Kidney epithelial cell (primary cell): ENCODE measurements around the gene DSCAML1. TPM values are rescaled to one million over a fixed set of nuclear protein-coding genes. Genes with fewer than 3 reads are reported as not detected.

Experiments
- DNase-seq: peaks from one replicate; pipeline ENCODE4 v3.0.0-alpha.2; 2010; ENCODE audit warnings: low read depth
- H3K27me3 ChIP-seq: 2 replicates; pipeline ENCODE4 v1.6.0; 2011; ENCODE audit warnings: low read length; ENCODE audit not compliant: control insufficient read depth, insufficient read depth
- H3K36me3 ChIP-seq: 2 replicates; pipeline ENCODE4 v1.5.1; 2011; ENCODE audit warnings: low read length; ENCODE audit not compliant: control insufficient read depth, insufficient read depth
- H3K4me3 ChIP-seq: 2 replicates; pipeline ENCODE4 v1.5.1; 2011; ENCODE audit warnings: low read depth, mild to moderate bottlenecking, control low read depth, low read length
- total RNA-seq: library from RNA; depleted of rRNA; stranded (reverse); fragments of >200 nt; gene quantifications from 2 replicates; pipeline ENCODE4 v1.2.3, GENCODE V29; 2015
- TF ChIP-seq, protein P1 (sequence below): IDR thresholded peaks from 2 replicates; pipeline ENCODE4 v1.5.1; 2011; ENCODE audit warnings: mild to moderate bottlenecking, moderate library complexity, low read length, control low read depth, inconsistent platforms; ENCODE audit not compliant: insufficient read depth, poor library complexity, severe bottlenecking

The DSCAML1 gene
- total RNA-seq, 1 donor from 2014 or later = 3.1 TPM

DNA sequence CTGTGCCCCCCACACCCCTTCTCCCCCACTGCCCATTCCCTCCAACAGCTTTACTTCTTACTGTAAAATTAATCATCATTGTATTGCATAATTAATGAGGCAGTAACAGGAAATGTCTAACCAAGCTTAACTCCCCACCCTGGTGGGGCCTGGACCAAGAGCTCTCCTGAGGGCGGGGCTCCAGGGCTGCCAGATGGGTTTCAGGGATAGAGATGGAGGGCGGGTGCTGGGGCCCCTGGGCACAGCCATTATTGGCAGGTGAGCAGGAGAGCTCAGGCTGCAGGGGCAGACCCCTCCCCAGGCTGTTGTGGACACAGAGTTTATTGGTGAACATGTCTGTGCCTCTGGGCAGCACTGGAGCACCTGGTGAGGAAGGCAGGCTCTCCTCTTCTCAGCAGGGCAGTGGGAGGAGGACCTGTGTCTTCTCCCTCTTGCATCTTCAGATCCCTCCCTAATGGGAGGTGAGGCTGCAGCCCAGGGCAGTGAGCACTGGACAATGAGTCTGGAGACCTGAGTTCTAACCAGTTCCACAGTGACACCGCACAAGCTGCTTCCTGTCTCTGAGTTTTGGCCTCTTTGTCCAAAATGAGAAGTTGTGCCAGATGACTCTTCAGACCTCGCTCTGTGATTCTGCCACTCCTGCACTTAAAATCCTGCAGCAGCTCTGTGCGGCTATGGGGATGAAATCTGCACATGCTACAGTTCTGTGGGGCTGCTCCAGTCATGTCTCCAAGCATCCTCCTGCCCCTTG, 236.1 kb downstream of the DSCAML1 start:
- TF ChIP-seq, protein P1, sequence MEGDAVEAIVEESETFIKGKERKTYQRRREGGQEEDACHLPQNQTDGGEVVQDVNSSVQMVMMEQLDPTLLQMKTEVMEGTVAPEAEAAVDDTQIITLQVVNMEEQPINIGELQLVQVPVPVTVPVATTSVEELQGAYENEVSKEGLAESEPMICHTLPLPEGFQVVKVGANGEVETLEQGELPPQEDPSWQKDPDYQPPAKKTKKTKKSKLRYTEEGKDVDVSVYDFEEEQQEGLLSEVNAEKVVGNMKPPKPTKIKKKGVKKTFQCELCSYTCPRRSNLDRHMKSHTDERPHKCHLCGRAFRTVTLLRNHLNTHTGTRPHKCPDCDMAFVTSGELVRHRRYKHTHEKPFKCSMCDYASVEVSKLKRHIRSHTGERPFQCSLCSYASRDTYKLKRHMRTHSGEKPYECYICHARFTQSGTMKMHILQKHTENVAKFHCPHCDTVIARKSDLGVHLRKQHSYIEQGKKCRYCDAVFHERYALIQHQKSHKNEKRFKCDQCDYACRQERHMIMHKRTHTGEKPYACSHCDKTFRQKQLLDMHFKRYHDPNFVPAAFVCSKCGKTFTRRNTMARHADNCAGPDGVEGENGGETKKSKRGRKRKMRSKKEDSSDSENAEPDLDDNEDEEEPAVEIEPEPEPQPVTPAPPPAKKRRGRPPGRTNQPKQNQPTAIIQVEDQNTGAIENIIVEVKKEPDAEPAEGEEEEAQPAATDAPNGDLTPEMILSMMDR = no peak
- no peak overlapping the region for H3K4me3 ChIP-seq
- H3K27me3 ChIP-seq = peaks cover 15% of the 10 kb centered on the region
- no peak for DNase-seq
- no peaks in the 10 kb centered on the region for H3K36me3 ChIP-seq

DNA sequence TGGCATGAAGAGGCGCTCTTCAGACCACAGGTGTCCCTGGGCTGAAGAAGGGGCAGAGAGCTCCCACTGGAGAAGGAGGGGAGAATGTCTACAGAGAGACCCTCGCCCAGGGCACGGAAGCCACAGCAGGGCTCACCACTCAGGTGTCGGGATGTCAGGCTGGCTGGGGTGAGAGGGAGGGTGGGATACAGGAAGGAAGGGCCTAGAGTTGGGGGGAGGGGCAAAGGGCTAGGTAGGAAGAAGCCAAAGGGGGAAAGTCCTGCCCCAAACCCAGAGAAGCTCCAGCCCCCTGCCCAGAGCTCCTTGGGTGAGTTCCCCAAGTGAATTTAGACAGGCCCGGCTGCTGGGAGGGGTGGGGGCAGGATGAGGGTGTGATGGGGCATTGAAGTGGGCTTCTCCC, 237.3 kb downstream of the DSCAML1 start:
- no peak for DNase-seq
- H3K27me3 ChIP-seq = peaks cover 11% of the 10 kb centered on the region
- TF ChIP-seq, protein P1 = no peak
- H3K36me3 ChIP-seq = no peaks in the 10 kb centered on the region
- H3K4me3 ChIP-seq = no peak overlapping the region

DNA sequence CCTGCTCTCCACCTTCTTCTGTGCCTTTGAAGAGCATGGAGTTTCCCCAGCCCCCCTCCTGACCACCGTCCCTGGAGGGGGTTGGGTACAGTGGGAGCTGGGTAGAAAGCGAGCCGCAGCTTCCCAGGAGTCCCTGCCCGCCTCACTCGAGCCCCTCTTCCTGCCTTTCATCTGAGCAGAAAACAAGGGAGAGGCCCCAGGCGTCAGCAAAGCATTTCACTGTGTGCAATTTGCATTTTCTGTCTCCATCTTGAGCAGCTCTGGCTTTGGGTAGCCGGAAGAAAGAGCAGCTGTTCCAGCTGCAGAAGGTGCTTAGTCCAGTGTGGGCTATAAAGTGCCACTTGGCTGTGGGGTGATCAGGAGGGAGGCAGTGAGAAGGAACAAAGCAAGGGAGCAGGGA, 239.7 kb downstream of the DSCAML1 start:
- no peak for DNase-seq
- Histone ChIP-seq H3K4me3 (no peak overlapping the region), H3K36me3 (no peaks in the 10 kb centered on the region), H3K27me3 (peaks cover 12% of the 10 kb centered on the region)
- TF ChIP-seq, protein P1 = no peak

DNA sequence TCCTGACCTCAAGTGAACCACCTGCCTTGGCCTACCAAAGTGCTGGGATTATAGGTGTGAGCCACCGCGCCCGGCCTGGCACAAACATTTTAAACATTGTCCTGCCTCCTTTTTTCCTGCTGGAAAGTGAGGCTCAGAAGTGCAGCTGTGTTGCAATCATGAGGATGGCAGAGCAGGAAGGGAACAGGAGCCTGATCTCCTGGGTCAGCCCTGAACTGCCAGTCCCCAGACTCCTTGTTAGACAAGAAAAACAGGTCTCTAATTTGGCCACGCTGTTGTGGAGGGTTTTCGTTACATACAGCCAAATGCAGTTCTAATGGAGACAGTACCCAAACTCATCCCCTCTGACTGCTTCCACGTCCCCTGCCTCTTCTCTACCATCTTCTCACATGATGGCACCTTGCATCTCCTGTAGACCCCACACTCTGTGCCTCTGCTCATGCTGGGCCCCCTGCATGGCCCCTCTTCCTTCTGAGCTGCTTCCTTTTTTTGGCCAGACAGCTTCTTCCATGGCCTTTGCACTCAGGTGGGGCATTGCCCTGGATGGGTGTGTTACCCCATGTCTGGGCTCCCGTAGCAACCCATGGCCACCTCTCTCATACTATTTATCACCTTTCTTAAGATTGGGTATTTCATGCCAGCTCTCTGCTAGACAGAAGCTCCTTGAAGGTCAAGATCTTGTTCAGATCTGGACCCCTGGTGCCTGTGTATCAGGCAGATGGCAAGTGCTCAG, 242.2 kb downstream of the DSCAML1 start:
- H3K36me3 ChIP-seq = no peaks in the 10 kb centered on the region
- DNase-seq = no peak
- TF ChIP-seq, protein P1 = no peak
- H3K4me3 ChIP-seq = no peak overlapping the region
- H3K27me3 ChIP-seq = peaks cover 15% of the 10 kb centered on the region

DNA sequence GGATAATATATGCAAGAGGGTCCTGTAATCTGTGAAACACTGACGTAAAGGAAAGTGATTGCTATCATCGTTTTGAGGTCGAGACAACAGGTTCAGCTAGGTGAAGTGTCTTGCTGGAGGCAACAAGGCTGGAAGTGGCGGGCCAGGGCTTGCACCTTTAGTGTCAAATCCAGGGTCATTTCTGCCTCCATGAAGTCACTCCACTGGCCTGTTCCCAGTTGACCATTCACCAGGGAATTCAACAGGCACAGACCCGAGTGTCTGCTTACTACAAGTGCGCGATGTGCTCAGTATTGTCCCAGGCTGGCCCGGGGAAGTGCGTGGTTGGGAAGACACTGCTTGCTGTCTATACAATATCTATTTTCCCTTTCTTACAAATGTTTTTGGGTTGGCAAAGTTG, 244.4 kb downstream of the DSCAML1 start:
- H3K4me3 ChIP-seq = no peak overlapping the region
- H3K27me3 ChIP-seq = peaks cover 22% of the 10 kb centered on the region

More for the DNA sequence above, 244.4 kb downstream of the DSCAML1 start:
- TF ChIP-seq, protein P1 = no peak
- H3K36me3 ChIP-seq = no peaks in the 10 kb centered on the region
- no peak for DNase-seq
